Endothelial cell of umbilical vein (primary cell): ENCODE measurements around the gene CAV1. TPM values are rescaled to one million over a fixed set of nuclear protein-coding genes. Genes with fewer than 3 reads are reported as not detected.

Experiments used
- BruUV-seq: library from RNA; stranded (reverse); fragments of 400-500 nt; replicated peaks from 2 replicates; lab custom pipeline; 2021; lab: Mats Ljungman, UMichigan
- CTCF ChIA-PET: fragments of 300-600, 350-600 bp; sonication (Branson Sonifier 250); formaldehyde crosslinking; loops from one replicate; lab custom pipeline; 2021; ENCODE audit warnings: antibody characterized with exemption, inconsistent platforms; lab: Charles Lee
- POLR2A ChIA-PET: fragments of 300-600, 350-600 bp; sonication (Branson Sonifier 250); formaldehyde crosslinking; loops from one replicate; lab custom pipeline; 2021; ENCODE audit warnings: antibody characterized with exemption, inconsistent platforms; lab: Charles Lee
- DNase-seq: peaks from one replicate; pipeline ENCODE4 v3.0.0-alpha.2; 2011; ENCODE audit warnings: low read depth, low spot score
- FAIRE-seq: peaks from 2 replicates; lab custom pipeline; 2011; peaks lifted over from hg19 to GRCh38; lab: Jason Lieb, UNC
- H2AFZ ChIP-seq: 2 replicates; pipeline ENCODE4 v1.6.0; 2012; ENCODE audit warnings: low read depth, low read length, control low read depth, inconsistent platforms
- H3K27ac ChIP-seq: 2 replicates; pipeline ENCODE4 v1.5.1; 2011; ENCODE audit warnings: low read depth, mild to moderate bottlenecking, control low read depth, low read length, moderate library complexity; ENCODE audit not compliant: insufficient read depth
- H3K27me3 ChIP-seq, 2 experiments: 2 replicates each; pipeline versions ENCODE4 v1.6.0 to v1.6.1; 2011; ENCODE audit warnings: low read length in 2 of 2, mixed read lengths in 1 of 2; ENCODE audit not compliant: control insufficient read depth in 2 of 2, insufficient read depth in 2 of 2
- H3K36me3 ChIP-seq, 2 experiments: 2 replicates in 1 of 2; 3 replicates in 1 of 2; pipeline ENCODE4 v1.5.1; 2011; ENCODE audit warnings: low read length in 2 of 2, mild to moderate bottlenecking in 1 of 2, moderate library complexity in 1 of 2; ENCODE audit not compliant: control insufficient read depth in 2 of 2, insufficient read depth in 2 of 2; ENCODE audit errors: extremely low read depth in 1 of 2
- H3K4me1 ChIP-seq: 3 replicates; pipeline ENCODE4 v1.5.1; 2011; ENCODE audit warnings: mild to moderate bottlenecking, low read length; ENCODE audit not compliant: control insufficient read depth, insufficient read depth; ENCODE audit errors: extremely low read depth
- H3K4me2 ChIP-seq: 2 replicates; pipeline ENCODE4 v1.6.1; 2011; ENCODE audit warnings: low read length, control low read depth, mixed read lengths; ENCODE audit not compliant: insufficient read depth
- H3K4me3 ChIP-seq, 3 experiments: fragments of 200-600 bp in 1 of 3; sonication (generic), shearing (Covaris generic) in 1 of 3; replicated peaks in 1 of 3; 2 replicates each; pipeline ENCODE4 v1.5.1; 2011 to 2016; ENCODE audit warnings: control low read depth in 3 of 3, low read length in 3 of 3, mild to moderate bottlenecking in 2 of 3, inconsistent platforms in 1 of 3, low read depth in 1 of 3, moderate library complexity in 1 of 3; ENCODE audit not compliant: insufficient read depth in 1 of 3
- H3K79me2 ChIP-seq: 2 replicates; pipeline ENCODE4 v1.6.0; 2012; ENCODE audit warnings: low read length, inconsistent platforms; ENCODE audit not compliant: control insufficient read depth, insufficient read depth
- H3K9ac ChIP-seq: replicated peaks from 2 replicates; pipeline ENCODE3; 2011; ENCODE audit warnings: low read length, control low read depth; ENCODE audit not compliant: insufficient read depth; ENCODE audit errors: extremely low read depth
- H3K9me1 ChIP-seq: replicated peaks from 3 replicates; pipeline ENCODE4 v1.6.0; 2011; ENCODE audit warnings: mild to moderate bottlenecking, low read length; ENCODE audit not compliant: control insufficient read depth, insufficient read depth; ENCODE audit errors: extremely low read depth
- H3K9me3 ChIP-seq: replicated peaks from 2 replicates; pipeline ENCODE4 v1.5.1; 2012; ENCODE audit warnings: low read length, inconsistent platforms; ENCODE audit not compliant: control insufficient read depth, insufficient read depth
- H4K20me1 ChIP-seq: replicated peaks from 2 replicates; pipeline ENCODE3; 2011; ENCODE audit warnings: mild to moderate bottlenecking, low read length; ENCODE audit not compliant: control insufficient read depth, insufficient read depth; ENCODE audit errors: extremely low read depth
- CTCF ChIP-seq, 2 donors: IDR thresholded peaks; 1 replicate in 1 of 2; 2 replicates in 1 of 2; pipeline ENCODE4 v1.5.1; 2011; ENCODE audit warnings: low read length in 2 of 2, mild to moderate bottlenecking in 2 of 2, moderate library complexity in 2 of 2, control low read depth in 1 of 2, inconsistent platforms in 1 of 2, low read depth in 1 of 2; ENCODE audit not compliant: insufficient read depth in 1 of 2; ENCODE audit errors: extremely low read depth in 1 of 2
- EZH2 ChIP-seq: IDR thresholded peaks from 2 replicates; pipeline ENCODE4 v1.6.1; 2012; ENCODE audit warnings: borderline replicate concordance, low read depth, mild to moderate bottlenecking, moderate library complexity, low read length, inconsistent platforms; ENCODE audit not compliant: severe bottlenecking
- FOS ChIP-seq: IDR thresholded peaks from 2 replicates; pipeline ENCODE4 v1.6.1; 2011; ENCODE audit warnings: mild to moderate bottlenecking, low read length, moderate library complexity, borderline replicate concordance; ENCODE audit not compliant: insufficient read depth
- GATA2 ChIP-seq: IDR thresholded peaks from 2 replicates; pipeline ENCODE4 v1.7.0; 2011; ENCODE audit warnings: low read depth, mild to moderate bottlenecking, moderate library complexity, mixed read lengths, low read length; ENCODE audit not compliant: insufficient read length, insufficient read depth
- JUN ChIP-seq: IDR thresholded peaks from 2 replicates; pipeline ENCODE4 v1.6.1; 2011; ENCODE audit warnings: borderline replicate concordance, low read depth; ENCODE audit not compliant: insufficient read length, insufficient read depth
- MAX ChIP-seq: IDR thresholded peaks from 2 replicates; pipeline ENCODE4 v1.6.1; 2011; ENCODE audit not compliant: insufficient read depth, insufficient read length
- MYC ChIP-seq: IDR thresholded peaks from one replicate; pipeline ENCODE4 v1.6.1; 2011; ENCODE audit warnings: mild to moderate bottlenecking, low read depth, low read length
- POLR2A ChIP-seq: IDR thresholded peaks from 2 replicates; pipeline ENCODE4 v1.6.1; 2012; ENCODE audit warnings: low read depth, mild to moderate bottlenecking, control low read depth, low read length
- POLR2AphosphoS5 ChIP-seq: IDR thresholded peaks from 2 replicates; pipeline ENCODE4 v1.6.1; 2012; ENCODE audit warnings: low read depth, mild to moderate bottlenecking, control low read depth, low read length, moderate library complexity; ENCODE audit not compliant: insufficient read depth
- dilution Hi-C: fragments of 300-500 bp; cut with MboI; formaldehyde crosslinking; loops from one replicate; pipeline ENCODE4 v1.15.0; 2019; ENCODE audit warnings: low sequenced_read_pairs; ENCODE audit not compliant: extremely low pct_ligation_motif_present
- intact Hi-C: fragments of 100-400 bp; cut with micrococcal nuclease; formaldehyde crosslinking; loops from one replicate; pipeline ENCODE4 v1.10.0; 2022
- polyA plus RNA-seq, 4 experiments: library from polyadenylated mRNA; depleted of rRNA in 3 of 4; stranded (reverse) in 3 of 4; unstranded in 1 of 4; fragments of >200 nt; gene quantifications; 2 replicates each; pipeline versions ENCODE4 v1.2.1 to v1.2.3, GENCODE V29; 2011 to 2012; ENCODE audit warnings: missing spikeins in 1 of 4
- total RNA-seq: library from RNA; stranded (reverse); gene quantifications from 2 replicates; pipeline ENCODE4 v1.2.3, GENCODE V29; 2021

The CAV1 gene
- total and polyA plus RNA-seq, 2 donors (not counting 3 experiments of a cell fraction or from before 2014, with no cell fraction given), result 1,483 to 3,129 TPM

- dilution Hi-C loops, result no loop called here
- no peaks in the 10 kb centered on the region for H3K9me1 ChIP-seq
- TF ChIP-seq MYC, result no peak
- no peak for TF ChIP-seq FOS
- TF ChIP-seq CTCF (IDR thresholded peaks at IDR 0.05; ENCODE audit: extremely low read depth in 1 of 2, insufficient read depth in 1 of 2, low read depth in 1 of 2, low read length in 2 of 2), result no peak
- TF ChIP-seq POLR2A, result no peak
- no peak for TF ChIP-seq POLR2AphosphoS5
- no peak for TF ChIP-seq EZH2
- no peak for TF ChIP-seq MAX
- no peak for TF ChIP-seq GATA2
- no peak for TF ChIP-seq JUN
- FAIRE-seq (no peak), DNase-seq (no peak)
- no peaks in the 10 kb centered on the region for H3K79me2 ChIP-seq
- no peak overlapping the region for H3K27ac ChIP-seq
- ChIA-PET POLR2A (no interaction called here), CTCF (interaction anchor here (0.5 to 1.6 kb wide), 3 partner anchors 17 to 49 kb away, joined by 3 to 4 read pairs (median 3); no protein-coding TSS in a partner anchor)
- intact Hi-C loops, result no loop called here
- no peak overlapping the region for H2AFZ ChIP-seq
- H3K9me3 ChIP-seq, result no peaks in the 10 kb centered on the region
- no peaks in the 10 kb centered on the region for H3K4me1 ChIP-seq
- H3K4me3 ChIP-seq, result no peak overlapping the region
- H4K20me1 ChIP-seq, result no peaks in the 10 kb centered on the region
- H3K9ac ChIP-seq, result no peak overlapping the region
- no peaks in the 10 kb centered on the region for H3K36me3 ChIP-seq
- H3K4me2 ChIP-seq, result no peak overlapping the region
- H3K27me3 ChIP-seq, result no peaks in the 10 kb centered on the region
- BruUV-seq, result no TSS peak
Observed at GRCh38 chr7:116477625-116478024, 47.2 kb upstream of the CAV1 start.
